Spinal cord (tissue), 10 donors: ENCODE results near the gene SCAF1. TPM values are rescaled to one million over a fixed set of nuclear protein-coding genes. Genes with fewer than 3 reads are reported as not detected.

Source experiments
- DNase-seq, 6 donors: peaks; one replicate each; pipeline versions ENCODE4 v3.0.0 to v3.0.0-alpha.2; 2013 to 2015; ENCODE audit warnings: low spot score in 6 of 6, low read depth in 4 of 6
- H3K27ac ChIP-seq: one replicate; pipeline ENCODE4 v1.5.1; 2013; ENCODE audit warnings: low read depth, low read length, control low read depth
- H3K27me3 ChIP-seq: one replicate; pipeline ENCODE4 v1.6.1; 2013; ENCODE audit warnings: low read length; ENCODE audit not compliant: control insufficient read depth, insufficient read depth
- H3K36me3 ChIP-seq: one replicate; pipeline ENCODE4 v1.6.1; 2013; ENCODE audit warnings: low read length; ENCODE audit not compliant: control insufficient read depth, insufficient read depth
- H3K4me1 ChIP-seq: one replicate; pipeline ENCODE4 v1.6.1; 2013; ENCODE audit warnings: low read length; ENCODE audit not compliant: control insufficient read depth, insufficient read depth
- H3K4me3 ChIP-seq: one replicate; pipeline ENCODE4 v1.5.1; 2013; ENCODE audit warnings: low read depth, low read length, control low read depth
- H3K9me3 ChIP-seq: one replicate; pipeline ENCODE4 v1.6.1; 2013; ENCODE audit warnings: low read length; ENCODE audit not compliant: control insufficient read depth, insufficient read depth
- WGBS: methylation state at CpG from one replicate; pipeline ENCODE4 v1.1.5; 2013; ENCODE audit warnings: missing lambda C conversion rate; ENCODE audit not compliant: insufficient coverage; 5-methylcytosine and 5-hydroxymethylcytosine counted together
- polyA plus RNA-seq, 2 donors: library from polyadenylated mRNA; unstranded; fragments of 120-200 nt; gene quantifications; one replicate each; pipeline ENCODE4 v1.2.1, GENCODE V29; 2013; ENCODE audit not compliant: insufficient read length in 2 of 2
- small RNA-seq: library from RNA; depleted of rRNA; stranded (forward); fragments of <200 nt; gene quantifications from one replicate; pipeline ENCODE3, GENCODE V24; 2014; ENCODE audit warnings: low replicate concordance
- total RNA-seq, 2 donors: library from RNA; depleted of rRNA in 1 of 2; stranded (reverse); fragments of 120-200 nt in 1 of 2; fragments of >200 nt in 1 of 2; gene quantifications; one replicate each; pipeline versions ENCODE4 v1.2.3 to v1.2.4, GENCODE V29; 2013 to 2014
- donor health status: healthy.

The SCAF1 gene
- total and polyA plus RNA-seq, 4 donors: 11.8 to 70.8 (median 39.2) TPM

- H3K4me1 ChIP-seq: no peaks in the 10 kb centered on the region
- no peak overlapping the region for H3K27ac ChIP-seq
- no peaks in the 10 kb centered on the region for H3K9me3 ChIP-seq
- no peaks in the 10 kb centered on the region for H3K27me3 ChIP-seq
- DNase-seq: no peak
- H3K36me3 ChIP-seq: peaks cover 85% of the 10 kb centered on the region
- 92% methylated on average over 18 of the region's 22 CpGs for WGBS
- no peak overlapping the region for H3K4me3 ChIP-seq
These were observed 63.1 kb downstream of the SCAF1 start for GRCh38 chr19:49704888-49705642.

GRCh38 chr19:49705919-49706318 lies 63.9 kb downstream of the SCAF1 start:
- Histone ChIP-seq H3K4me3 (no peak overlapping the region), H3K27me3 (no peaks in the 10 kb centered on the region), H3K4me1 (no peaks in the 10 kb centered on the region), H3K9me3 (no peaks in the 10 kb centered on the region), H3K36me3 (peaks cover 85% of the 10 kb centered on the region), H3K27ac (no peak overlapping the region)
- DNase-seq: no peak
- WGBS: 97% methylated on average over 16 of the region's 16 CpGs

Small RNAs within 50 kb of the gene (small RNA-seq; reads per million reads assigned to genes)
- not detected for gene MIR5088

Other genes with a start within 250 kb of the SCAF1 start
- gene PTH2, start 218.8 kb upstream of the SCAF1 start, total RNA-seq: not detected
- gene PTH2, start 218.8 kb upstream of the SCAF1 start, polyA plus RNA-seq: not detected
- gene GFY, start 216.8 kb upstream of the SCAF1 start, total RNA-seq: not detected
- under 1 TPM; 0.54 TPM for gene GFY, start 216.8 kb upstream of the SCAF1 start, polyA plus RNA-seq
- gene SLC17A7, start 200.7 kb upstream of the SCAF1 start, total RNA-seq: 1 to 10 TPM in 1 of 2 donors, under 1 TPM in 1; 0.55 to 4.2 TPM
- gene SLC17A7, start 200.7 kb upstream of the SCAF1 start, polyA plus RNA-seq: 1 to 10 TPM in 1 of 2 donors, under 1 TPM in 1; 0.51 to 1.1 TPM
- 10 to 100 TPM; 56.6 to 96.3 TPM for gene PIH1D1, start 190.4 kb upstream of the SCAF1 start, total RNA-seq
- 10 to 100 TPM; 71.5 to 81.6 TPM for gene PIH1D1, start 190.4 kb upstream of the SCAF1 start, polyA plus RNA-seq
- 10 to 100 TPM; 15.7 to 22.3 TPM for gene ALDH16A1, start 189.0 kb upstream of the SCAF1 start, total RNA-seq
- gene ALDH16A1, start 189.0 kb upstream of the SCAF1 start, polyA plus RNA-seq: 10 to 100 TPM; 16.1 to 18.2 TPM
- gene FLT3LG, start 168.0 kb upstream of the SCAF1 start, total RNA-seq: 1 to 10 TPM; 1.2 to 4.1 TPM
- 1 to 10 TPM; 4.8 to 5.2 TPM for gene FLT3LG, start 168.0 kb upstream of the SCAF1 start, polyA plus RNA-seq
- 1,000 to 10,000 TPM; 1,320 to 2,994 TPM for gene RPL13A, start 154.6 kb upstream of the SCAF1 start, total RNA-seq
- 1,000 to 10,000 TPM; 1,955 to 2,049 TPM for gene RPL13A, start 154.6 kb upstream of the SCAF1 start, polyA plus RNA-seq
- 1,000 to 10,000 TPM; 1,713 to 3,396 TPM for gene RPS11, start 145.8 kb upstream of the SCAF1 start, total RNA-seq
- gene RPS11, start 145.8 kb upstream of the SCAF1 start, polyA plus RNA-seq: 1,000 to 10,000 TPM; 1,893 to 1,945 TPM
- 100 to 1,000 TPM in 1 of 2 donors, 10 to 100 TPM in 1; 67.9 to 339 TPM for gene FCGRT, start 129.5 kb upstream of the SCAF1 start, total RNA-seq
- 100 to 1,000 TPM in 1 of 2 donors, 10 to 100 TPM in 1; 80.2 to 131 TPM for gene FCGRT, start 129.5 kb upstream of the SCAF1 start, polyA plus RNA-seq
- 10 to 100 TPM; 24.9 to 85.2 TPM for gene RCN3, start 114.2 kb upstream of the SCAF1 start, total RNA-seq
- gene RCN3, start 114.2 kb upstream of the SCAF1 start, polyA plus RNA-seq: 10 to 100 TPM; 14.5 to 36.5 TPM
- gene NOSIP, start 61.7 kb upstream of the SCAF1 start, total RNA-seq: 10 to 100 TPM; 32.2 to 86.1 TPM
- 10 to 100 TPM; 63.9 to 67.4 TPM for gene NOSIP, start 61.7 kb upstream of the SCAF1 start, polyA plus RNA-seq
- under 1 TPM; 0.79 to 0.83 TPM for gene PRRG2, start 60.9 kb upstream of the SCAF1 start, total RNA-seq
- 1 to 10 TPM in 1 of 2 donors, under 1 TPM in 1; 0.78 to 1.5 TPM for gene PRRG2, start 60.9 kb upstream of the SCAF1 start, polyA plus RNA-seq
- gene PRR12, start 51.0 kb upstream of the SCAF1 start, total RNA-seq: 1 to 10 TPM; 6.6 to 8.2 TPM
- 10 to 100 TPM; 37.7 to 42.3 TPM for gene PRR12, start 51.0 kb upstream of the SCAF1 start, polyA plus RNA-seq
- 10 to 100 TPM in 1 of 2 donors, 1 to 10 TPM in 1; 4.7 to 16.7 TPM for gene RRAS, start 2.1 kb upstream of the SCAF1 start, total RNA-seq
- 10 to 100 TPM; 13.4 to 16.7 TPM for gene RRAS, start 2.1 kb upstream of the SCAF1 start, polyA plus RNA-seq
- gene IRF3, start 23.6 kb downstream of the SCAF1 start, total RNA-seq: 10 to 100 TPM; 21.8 to 63.9 TPM
- 10 to 100 TPM; 39.2 to 51.4 TPM for gene IRF3, start 23.6 kb downstream of the SCAF1 start, polyA plus RNA-seq
- 1 to 10 TPM in 1 of 2 donors, under 1 TPM in 1; 0.89 to 7.6 TPM for gene BCL2L12, start 23.7 kb downstream of the SCAF1 start, total RNA-seq
- 10 to 100 TPM in 1 of 2 donors, 1 to 10 TPM in 1; 8.2 to 15.0 TPM for gene BCL2L12, start 23.7 kb downstream of the SCAF1 start, polyA plus RNA-seq
- gene PRMT1, start 35.1 kb downstream of the SCAF1 start, total RNA-seq: 100 to 1,000 TPM; 150 to 186 TPM
- 100 to 1,000 TPM; 221 to 249 TPM for gene PRMT1, start 35.1 kb downstream of the SCAF1 start, polyA plus RNA-seq
- gene ADM5, start 47.4 kb downstream of the SCAF1 start, total RNA-seq: under 1 TPM; 0.69 to 0.88 TPM
- gene ADM5, start 47.4 kb downstream of the SCAF1 start, polyA plus RNA-seq: 1 to 10 TPM; 3.1 to 3.3 TPM
- 10 to 100 TPM; 23.2 to 32.4 TPM for gene CPT1C, start 48.9 kb downstream of the SCAF1 start, total RNA-seq
- 100 to 1,000 TPM; 110 to 128 TPM for gene CPT1C, start 48.9 kb downstream of the SCAF1 start, polyA plus RNA-seq
- gene TSKS, start 121.1 kb downstream of the SCAF1 start, total RNA-seq: under 1 TPM; 0.10 to 0.50 TPM
- under 1 TPM; 0.35 to 0.47 TPM for gene TSKS, start 121.1 kb downstream of the SCAF1 start, polyA plus RNA-seq
- 10 to 100 TPM; 58.5 to 61.6 TPM for gene AP2A1, start 124.8 kb downstream of the SCAF1 start, total RNA-seq
- 100 to 1,000 TPM; 151 to 156 TPM for gene AP2A1, start 124.8 kb downstream of the SCAF1 start, polyA plus RNA-seq
- gene FUZ, start 171.1 kb downstream of the SCAF1 start, total RNA-seq: 10 to 100 TPM; 17.2 to 29.0 TPM
- 10 to 100 TPM; 32.6 to 35.0 TPM for gene FUZ, start 171.1 kb downstream of the SCAF1 start, polyA plus RNA-seq
- gene MED25, start 176.1 kb downstream of the SCAF1 start, total RNA-seq: 10 to 100 TPM; 16.7 to 21.8 TPM
- 10 to 100 TPM; 64.7 to 68.2 TPM for gene MED25, start 176.1 kb downstream of the SCAF1 start, polyA plus RNA-seq
- gene PTOV1, start 208.9 kb downstream of the SCAF1 start, total RNA-seq: 100 to 1,000 TPM in 1 of 2 donors, 10 to 100 TPM in 1; 62.2 to 220 TPM
- 100 to 1,000 TPM; 420 to 438 TPM for gene PTOV1, start 208.9 kb downstream of the SCAF1 start, polyA plus RNA-seq
- 10 to 100 TPM; 22.2 to 47.1 TPM for gene PNKP, start 225.4 kb downstream of the SCAF1 start, total RNA-seq
- gene PNKP, start 225.4 kb downstream of the SCAF1 start, polyA plus RNA-seq: 10 to 100 TPM; 53.5 to 87.1 TPM
- 1 to 10 TPM; 3.8 to 9.0 TPM for gene AKT1S1, start 235.1 kb downstream of the SCAF1 start, total RNA-seq
- 10 to 100 TPM; 43.0 to 43.8 TPM for gene AKT1S1, start 235.1 kb downstream of the SCAF1 start, polyA plus RNA-seq
- 10 to 100 TPM in 1 of 2 donors, 1 to 10 TPM in 1; 9.6 to 13.9 TPM for gene TBC1D17, start 235.5 kb downstream of the SCAF1 start, total RNA-seq
- gene TBC1D17, start 235.5 kb downstream of the SCAF1 start, polyA plus RNA-seq: 10 to 100 TPM; 67.2 to 78.6 TPM